ENCODE data around the gene MAP3K5.
"Not testable (repeated sequence)": the region's sequence is repeated elsewhere in the genome, so short reads cannot be mapped to it uniquely, and the experiment has no call there.

MAP3K5 gene, protein sequence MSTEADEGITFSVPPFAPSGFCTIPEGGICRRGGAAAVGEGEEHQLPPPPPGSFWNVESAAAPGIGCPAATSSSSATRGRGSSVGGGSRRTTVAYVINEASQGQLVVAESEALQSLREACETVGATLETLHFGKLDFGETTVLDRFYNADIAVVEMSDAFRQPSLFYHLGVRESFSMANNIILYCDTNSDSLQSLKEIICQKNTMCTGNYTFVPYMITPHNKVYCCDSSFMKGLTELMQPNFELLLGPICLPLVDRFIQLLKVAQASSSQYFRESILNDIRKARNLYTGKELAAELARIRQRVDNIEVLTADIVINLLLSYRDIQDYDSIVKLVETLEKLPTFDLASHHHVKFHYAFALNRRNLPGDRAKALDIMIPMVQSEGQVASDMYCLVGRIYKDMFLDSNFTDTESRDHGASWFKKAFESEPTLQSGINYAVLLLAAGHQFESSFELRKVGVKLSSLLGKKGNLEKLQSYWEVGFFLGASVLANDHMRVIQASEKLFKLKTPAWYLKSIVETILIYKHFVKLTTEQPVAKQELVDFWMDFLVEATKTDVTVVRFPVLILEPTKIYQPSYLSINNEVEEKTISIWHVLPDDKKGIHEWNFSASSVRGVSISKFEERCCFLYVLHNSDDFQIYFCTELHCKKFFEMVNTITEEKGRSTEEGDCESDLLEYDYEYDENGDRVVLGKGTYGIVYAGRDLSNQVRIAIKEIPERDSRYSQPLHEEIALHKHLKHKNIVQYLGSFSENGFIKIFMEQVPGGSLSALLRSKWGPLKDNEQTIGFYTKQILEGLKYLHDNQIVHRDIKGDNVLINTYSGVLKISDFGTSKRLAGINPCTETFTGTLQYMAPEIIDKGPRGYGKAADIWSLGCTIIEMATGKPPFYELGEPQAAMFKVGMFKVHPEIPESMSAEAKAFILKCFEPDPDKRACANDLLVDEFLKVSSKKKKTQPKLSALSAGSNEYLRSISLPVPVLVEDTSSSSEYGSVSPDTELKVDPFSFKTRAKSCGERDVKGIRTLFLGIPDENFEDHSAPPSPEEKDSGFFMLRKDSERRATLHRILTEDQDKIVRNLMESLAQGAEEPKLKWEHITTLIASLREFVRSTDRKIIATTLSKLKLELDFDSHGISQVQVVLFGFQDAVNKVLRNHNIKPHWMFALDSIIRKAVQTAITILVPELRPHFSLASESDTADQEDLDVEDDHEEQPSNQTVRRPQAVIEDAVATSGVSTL (N-terminal part only)

DNA sequence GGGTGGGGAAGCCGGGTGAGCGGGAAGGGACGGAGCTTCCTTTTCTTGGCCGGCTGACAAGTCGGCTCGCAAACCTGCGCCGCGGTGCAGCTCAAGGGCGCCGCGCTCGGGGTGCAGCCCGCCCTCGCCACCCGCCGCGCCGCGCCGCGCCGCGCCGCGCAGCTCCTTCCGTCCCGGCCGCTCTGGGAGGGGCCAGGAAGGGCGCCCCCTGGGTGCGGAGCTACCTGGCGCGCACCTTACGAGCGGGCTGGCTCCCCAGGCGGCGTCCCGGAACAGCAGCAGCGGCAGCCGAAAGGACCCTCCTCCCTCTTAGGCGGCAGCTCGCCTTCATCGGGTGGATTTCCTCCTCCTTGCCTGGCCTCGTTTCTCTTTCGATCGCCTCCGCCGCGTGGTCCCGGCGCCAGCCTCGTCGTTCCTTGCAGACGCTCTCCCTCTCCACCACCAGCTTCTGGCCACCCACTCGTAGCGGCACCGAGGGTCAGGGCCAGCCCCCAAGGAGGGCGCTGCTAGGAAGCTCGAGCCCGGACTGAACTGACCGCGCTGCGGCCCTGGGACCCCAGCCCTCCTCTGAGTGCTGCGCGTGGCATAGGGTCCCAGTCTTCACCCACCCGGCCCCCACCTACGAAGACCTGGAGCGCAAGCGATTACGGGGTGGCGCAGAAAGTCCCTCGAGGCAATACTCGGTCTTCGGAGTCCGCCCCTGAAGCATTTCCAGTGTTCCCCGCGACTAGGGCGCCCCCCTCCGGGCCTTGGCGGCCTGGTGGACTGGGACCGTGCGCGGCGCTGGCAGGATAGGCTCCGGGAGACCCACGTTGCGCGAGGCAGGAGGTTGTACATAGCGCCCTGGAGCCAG lies at the start of gene MAP3K5:
TSS of gene MAP3K5 (minus strand) at position 68 of the 853 bp plus-strand sequence. CDS start 320 bp downstream, outside the sequence.
- no peak for FAIRE-seq

DNA sequence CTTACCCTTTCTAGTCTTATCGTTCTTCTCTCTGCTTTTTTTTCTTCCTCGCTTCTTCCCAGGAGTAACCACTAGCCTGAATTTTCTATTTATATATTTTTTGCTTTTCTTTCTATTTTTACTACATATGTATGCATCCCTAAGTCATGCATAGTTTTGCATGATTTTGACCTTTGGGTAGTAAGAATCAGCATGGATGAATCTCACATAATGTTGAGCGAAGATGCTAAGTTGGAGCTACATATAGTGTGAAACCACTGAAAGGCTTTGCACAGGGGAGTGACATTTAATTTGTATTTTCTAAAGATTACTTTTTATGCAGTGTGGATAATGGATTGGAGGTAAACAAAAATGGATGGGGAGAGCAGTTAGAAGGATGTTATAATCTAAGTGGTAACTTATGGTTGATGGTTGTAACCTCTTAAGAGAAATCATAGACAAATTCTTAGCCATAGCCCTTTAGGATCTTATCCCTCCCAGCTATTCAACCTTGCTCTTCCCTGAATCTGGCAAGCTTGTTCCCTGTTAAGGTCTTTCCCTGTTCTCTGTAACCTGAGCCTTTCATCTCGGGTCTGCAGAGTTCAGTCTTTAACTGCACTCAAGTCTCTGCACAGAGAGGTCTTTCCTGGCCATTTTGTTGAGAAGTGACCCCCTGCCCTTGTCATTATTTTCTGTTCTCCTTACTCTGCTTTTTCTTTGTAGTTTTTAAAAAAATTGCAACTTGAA lies 48.2 kb upstream of the MAP3K5 start:
- no peak for FAIRE-seq

- FAIRE-seq, result no peak
These were observed 39.7 kb upstream of the MAP3K5 start for GRCh38 chr6:136831873-136832562.

- FAIRE-seq, result no peak
These were observed 33.9 kb upstream of the MAP3K5 start for GRCh38 chr6:136826216-136826615.

DNA sequence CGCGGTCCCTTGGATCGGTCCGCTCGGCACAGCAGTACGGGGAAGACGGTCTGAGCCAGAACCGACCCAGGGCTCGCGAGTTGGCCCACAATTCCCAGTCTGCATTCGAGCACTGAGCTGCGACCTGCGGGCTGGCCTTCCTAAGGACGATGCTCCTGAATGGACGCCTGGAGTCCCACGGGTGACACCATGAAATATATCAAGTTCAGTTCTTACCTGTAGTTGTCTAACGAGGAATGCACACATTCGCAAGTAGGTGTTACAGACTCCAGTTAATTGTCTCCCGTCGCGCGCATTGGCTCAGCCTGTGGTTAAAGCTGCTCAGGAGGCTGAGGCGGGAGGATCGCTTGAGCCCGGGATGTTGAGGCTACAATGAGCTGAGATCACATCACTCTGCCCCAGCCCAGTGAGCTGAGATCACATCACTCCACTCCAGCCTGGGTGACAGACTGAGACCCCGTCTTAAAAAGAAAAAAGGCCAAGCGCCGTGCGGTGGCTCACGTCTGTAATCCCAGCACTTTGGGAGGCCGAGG lies 30.9 kb upstream of the MAP3K5 start:
- FAIRE-seq, result no peak

- FAIRE-seq, result no peak
These were observed 30.3 kb upstream of the MAP3K5 start, which contains the start of gene PEX7 for GRCh38 chr6:136822376-136823127. Gene PEX7, plus strand, starts transcription at chr6:136822592. Its CDS starts 74 bp downstream, at chr6:136822666.

DNA sequence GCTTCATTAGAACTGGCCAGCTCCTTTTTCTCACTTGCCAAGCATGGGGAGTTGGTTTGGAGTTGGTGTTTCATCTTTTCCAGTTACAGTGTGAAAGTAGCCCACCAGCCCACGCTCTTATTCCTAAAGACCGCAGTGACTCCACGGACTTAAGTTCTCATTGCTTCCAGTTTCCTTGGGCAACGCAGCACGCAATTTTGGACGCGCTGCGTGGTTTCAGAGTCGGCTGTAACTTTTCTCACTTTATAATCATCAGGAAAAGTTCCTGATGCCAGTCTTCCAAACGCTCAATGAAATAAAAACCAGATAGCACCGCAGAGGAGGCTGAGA lies 29.7 kb upstream of the MAP3K5 start:
- no peak for FAIRE-seq

- no peak for FAIRE-seq
These were observed 28.3 kb upstream of the MAP3K5 start for GRCh38 chr6:136820561-136820960.

DNA sequence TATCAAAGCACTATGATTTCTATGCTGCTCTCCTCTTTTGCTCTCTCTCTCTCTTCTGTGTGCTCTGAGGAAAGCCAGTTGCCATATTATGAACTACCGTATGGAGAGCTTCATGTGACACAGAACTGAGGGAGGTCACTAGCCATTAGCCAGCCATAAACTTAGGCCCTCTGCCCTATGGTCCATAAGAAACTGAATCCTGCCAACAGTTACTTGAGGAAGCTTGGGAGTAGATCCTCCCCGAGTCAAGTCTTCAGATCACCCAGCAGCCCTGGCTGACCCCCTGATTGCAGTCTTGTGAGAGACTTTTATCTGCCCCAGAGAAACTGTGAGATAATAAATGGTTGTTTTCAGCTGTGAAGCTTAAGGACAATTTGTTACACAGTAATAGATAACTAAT lies 24.4 kb upstream of the MAP3K5 start:
- FAIRE-seq, result no peak

DNA sequence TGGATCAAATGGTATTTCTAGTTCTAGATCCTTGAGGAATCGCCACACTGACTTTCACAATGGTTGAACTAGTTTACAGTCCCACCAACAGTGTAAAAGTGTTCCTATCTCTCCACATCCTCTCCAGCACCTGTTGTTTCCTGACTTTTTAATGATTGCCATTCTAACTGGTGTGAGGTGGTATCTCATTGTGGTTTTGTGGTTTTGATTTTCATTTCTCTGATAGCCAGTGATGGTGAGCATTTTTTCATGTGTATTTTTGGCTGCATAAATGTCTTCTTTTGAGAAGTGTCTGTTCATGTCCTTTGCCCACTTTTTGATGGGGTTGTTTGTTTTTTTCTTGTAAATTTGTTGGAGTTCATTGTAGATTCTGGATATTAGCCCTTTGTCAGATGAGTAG lies 23.3 kb upstream of the MAP3K5 start:
- FAIRE-seq, result not testable (repeated sequence)

DNA sequence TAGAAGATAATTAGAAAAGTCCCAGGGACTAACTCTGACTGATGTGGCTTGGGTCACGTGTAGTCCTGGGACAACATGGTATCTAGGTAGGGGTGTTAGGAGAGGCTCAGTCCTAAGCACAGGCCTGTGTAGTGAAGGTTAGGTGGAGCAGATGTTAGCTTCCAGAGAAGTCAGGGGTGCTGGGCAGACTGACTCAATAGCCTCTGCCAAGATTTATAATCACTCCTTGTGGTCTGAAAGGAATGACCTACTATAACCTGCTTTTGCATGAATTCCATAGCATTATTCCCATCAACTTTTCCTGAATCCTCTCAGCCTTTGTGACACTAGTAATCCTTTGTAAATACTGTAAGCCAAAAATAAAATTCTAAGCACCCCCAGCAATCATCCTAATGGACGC lies 19.9 kb upstream of the MAP3K5 start:
- FAIRE-seq, result no peak

- FAIRE-seq, result no peak
These were observed 19.0 kb upstream of the MAP3K5 start for GRCh38 chr6:136811272-136811671.

- FAIRE-seq, result no peak
These were observed 17.0 kb upstream of the MAP3K5 start for GRCh38 chr6:136809091-136809860.

GRCh38 chr6:136803608-136804007 lies 11.3 kb upstream of the MAP3K5 start:
- no peak for FAIRE-seq

DNA sequence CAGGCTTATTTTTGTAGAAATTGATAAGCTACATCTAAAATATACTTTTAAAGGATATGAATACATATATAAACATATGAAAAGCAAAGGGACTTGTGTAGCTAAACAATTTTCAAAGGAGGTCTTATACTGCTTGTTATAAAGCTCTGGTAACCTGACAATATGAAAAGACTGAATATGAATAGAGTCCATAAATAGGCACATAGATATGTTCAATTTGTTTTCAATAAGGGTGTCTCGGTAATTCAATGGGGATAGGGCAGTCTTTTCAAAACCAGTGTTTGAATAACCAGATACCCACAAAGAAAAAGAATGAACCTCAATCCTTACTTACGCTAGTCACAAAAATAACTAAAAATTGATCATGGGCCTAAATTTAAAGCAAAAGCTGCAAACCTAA lies 9.3 kb upstream of the MAP3K5 start:
- no peak for FAIRE-seq

- FAIRE-seq, result no peak
These were observed 5.8 kb upstream of the MAP3K5 start for GRCh38 chr6:136798044-136798443.

DNA sequence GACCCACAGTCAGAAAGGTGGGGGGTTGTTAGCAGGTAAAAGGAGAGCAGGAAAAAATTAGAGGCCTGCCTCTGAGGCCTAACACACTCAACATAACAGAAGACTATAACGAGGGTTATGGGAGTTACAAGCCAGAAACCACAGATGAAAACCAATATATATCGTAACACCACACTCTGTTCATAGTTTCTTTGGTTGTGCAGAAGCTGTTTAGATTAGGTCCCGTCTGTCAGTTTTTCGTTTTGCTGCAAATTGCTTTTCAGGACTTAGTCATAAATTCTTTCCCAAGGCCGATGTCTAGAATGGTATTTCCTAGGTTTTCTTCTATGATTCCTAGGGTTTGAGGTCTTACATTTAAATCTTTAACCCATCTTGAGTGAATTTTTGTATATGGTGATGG lies 3.7 kb upstream of the MAP3K5 start:
- no peak for FAIRE-seq

GRCh38 chr6:136795386-136795785 lies 3.1 kb upstream of the MAP3K5 start:
- FAIRE-seq, result no peak

- FAIRE-seq, result no peak
These were observed 1.1 kb upstream of the MAP3K5 start for GRCh38 chr6:136793363-136793762.

Measured in TTC549 (cell line).